ENCODE results near the gene LPP. TPM values are rescaled to one million over a fixed set of nuclear protein-coding genes. Genes with fewer than 3 reads are reported as not detected.
A peak's percentile ranks its signal among the peaks of the same experiment; 100 is the strongest.

The LPP gene
- polyA plus RNA-seq, 1 donor (not counting 4 experiments of a cell fraction or from before 2014, with no cell fraction given), result 16.0 TPM

- Histone ChIP-seq H3K79me2 (ENCODE audit: control insufficient read depth, insufficient read depth, low read length) (no peaks in the 10 kb centered on the region), H3K27me3 (ENCODE audit: control insufficient read depth, extremely low read depth, insufficient read depth, low read length) (no peaks in the 10 kb centered on the region), H3K9me3 (ENCODE audit: control insufficient read depth, low read depth, low read length) (no peaks in the 10 kb centered on the region), H3K4me3 (ENCODE audit: control insufficient read depth in 2 of 3, extremely low read depth in 1 of 3, insufficient read depth in 2 of 3, low read depth in 1 of 3, low read length in 3 of 3) (no peak overlapping the region), H3K4me2 (ENCODE audit: control insufficient read depth, extremely low read depth, insufficient read depth, low read depth, low read length) (no peak overlapping the region), H3K27ac (ENCODE audit: control insufficient read depth, insufficient read depth, low read length) (no peak overlapping the region), H2AFZ (ENCODE audit: control insufficient read depth, low read length) (no peak overlapping the region), H3K9me1 (ENCODE audit: control insufficient read depth, extremely low read depth, insufficient read depth, low read length) (no peaks in the 10 kb centered on the region), H3K36me3 (ENCODE audit: control insufficient read depth in 2 of 2, extremely low read depth in 1 of 2, insufficient read depth in 2 of 2, low read length in 2 of 2) (no peaks in the 10 kb centered on the region), H3K9ac (ENCODE audit: control insufficient read depth, extremely low read depth, insufficient read depth, low read length) (no peak overlapping the region), H4K20me1 (ENCODE audit: control insufficient read depth, extremely low read depth, insufficient read depth, low read length) (no peaks in the 10 kb centered on the region), H3K4me1 (ENCODE audit: control insufficient read depth, extremely low read depth, insufficient read depth, low read length) (peaks cover 28% of the 10 kb centered on the region)
- no peak for FAIRE-seq
- no peak for DNase-seq (ENCODE audit: low read depth, low spot score)
- dilution Hi-C loops (cut with MboI; ENCODE audit: extremely low pct_ligation_motif_present, low sequenced_read_pairs), result no loop called here
- TF ChIP-seq CTCF (optimal IDR thresholded peaks at IDR 0.05 in 1 of 3, IDR thresholded peaks at IDR 0.05 in 1 of 3, conservative IDR thresholded peaks at IDR 0.05 in 1 of 3; ENCODE audit: extremely low read depth in 1 of 3, insufficient read depth in 2 of 3, low read length in 3 of 3), result peak; percentile 31 to 41 (median 38)
- no peak for TF ChIP-seq EZH2 (IDR thresholded peaks at IDR 0.05; ENCODE audit: low read length)
Measured at GRCh38 chr3:188830893-188831292, 676.9 kb downstream of the LPP start.

DNA sequence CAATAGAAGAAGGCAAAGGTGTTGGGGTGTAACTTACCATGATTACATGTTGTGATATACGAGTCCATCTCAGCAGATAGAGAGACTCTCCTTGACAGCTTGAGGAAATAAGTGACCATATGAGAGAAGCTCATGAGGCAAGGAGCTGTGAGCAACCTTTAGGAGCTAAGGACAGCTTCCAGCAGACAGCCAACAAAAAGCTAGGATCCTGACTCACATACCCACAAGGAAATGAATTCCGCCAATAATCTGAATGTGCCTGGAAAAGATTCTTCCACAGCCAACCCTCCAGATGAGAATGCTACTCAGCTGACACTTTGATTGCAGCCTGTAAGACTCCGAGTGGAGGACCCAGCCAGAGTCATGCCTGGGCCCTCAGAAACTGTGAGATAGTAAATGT, 678.2 kb downstream of the LPP start:
- Histone ChIP-seq H4K20me1 (ENCODE audit: control insufficient read depth, extremely low read depth, insufficient read depth, low read length) (no peaks in the 10 kb centered on the region), H3K4me3 (ENCODE audit: control insufficient read depth in 2 of 3, extremely low read depth in 1 of 3, insufficient read depth in 2 of 3, low read depth in 1 of 3, low read length in 3 of 3) (no peak overlapping the region), H3K79me2 (ENCODE audit: control insufficient read depth, insufficient read depth, low read length) (no peaks in the 10 kb centered on the region), H2AFZ (ENCODE audit: control insufficient read depth, low read length) (no peak overlapping the region), H3K36me3 (ENCODE audit: control insufficient read depth in 2 of 2, extremely low read depth in 1 of 2, insufficient read depth in 2 of 2, low read length in 2 of 2) (no peaks in the 10 kb centered on the region), H3K27me3 (ENCODE audit: control insufficient read depth, extremely low read depth, insufficient read depth, low read length) (no peaks in the 10 kb centered on the region), H3K27ac (ENCODE audit: control insufficient read depth, insufficient read depth, low read length) (peak overlapping the region; percentile 66), H3K9ac (ENCODE audit: control insufficient read depth, extremely low read depth, insufficient read depth, low read length) (no peak overlapping the region), H3K4me2 (ENCODE audit: control insufficient read depth, extremely low read depth, insufficient read depth, low read depth, low read length) (no peak overlapping the region), H3K9me3 (ENCODE audit: control insufficient read depth, low read depth, low read length) (no peaks in the 10 kb centered on the region), H3K9me1 (ENCODE audit: control insufficient read depth, extremely low read depth, insufficient read depth, low read length) (no peaks in the 10 kb centered on the region), H3K4me1 (ENCODE audit: control insufficient read depth, extremely low read depth, insufficient read depth, low read length) (peaks cover 28% of the 10 kb centered on the region)
- dilution Hi-C loops (cut with MboI; ENCODE audit: extremely low pct_ligation_motif_present, low sequenced_read_pairs), result no loop called here
- TF ChIP-seq EZH2 (IDR thresholded peaks at IDR 0.05; ENCODE audit: low read length) (no peak), CTCF (optimal IDR thresholded peaks at IDR 0.05 in 1 of 3, IDR thresholded peaks at IDR 0.05 in 1 of 3, conservative IDR thresholded peaks at IDR 0.05 in 1 of 3; ENCODE audit: extremely low read depth in 1 of 3, insufficient read depth in 2 of 3, low read length in 3 of 3) (no peak)
- DNase-seq (ENCODE audit: low read depth, low spot score) (no peak), FAIRE-seq (peak; percentile 81)

Data from keratinocyte (primary cell).